HEK293 (cell line): ENCODE data around the gene MON2.

Source experiments
- CTCF ChIA-PET: fragments of 350-600 bp; formaldehyde crosslinking; extraction: SDS; loops from one replicate; lab custom pipeline; 2021; ENCODE audit warnings: antibody characterized with exemption; lab: Yijun Ruan, JAX
- POLR2A ChIA-PET: fragments of 300-600 bp; formaldehyde crosslinking; extraction: SDS; loops from one replicate; lab custom pipeline; 2020; ENCODE audit warnings: antibody characterized with exemption, inconsistent platforms; lab: Yijun Ruan, JAX
- H3K27ac ChIP-seq: fragments of 200-500 bp; sonication (Bioruptor generic); 2 replicates; pipeline ENCODE4 v1.5.1; 2014; ENCODE audit warnings: low read depth, low read length, control low read depth, inconsistent platforms; ENCODE audit errors: extremely low read depth
- H3K36me3 ChIP-seq, 2 experiments: fragments of 200-500 bp in 1 of 2; sonication (Bioruptor generic) in 1 of 2; 1 replicate in 1 of 2; 2 replicates in 1 of 2; pipeline ENCODE4 v1.5.1; 2014 to 2017; ENCODE audit warnings: inconsistent platforms in 2 of 2, low read length in 2 of 2; ENCODE audit not compliant: control insufficient read depth in 2 of 2, insufficient read depth in 1 of 2
- H3K4me1 ChIP-seq: fragments of 200-500 bp; sonication (Bioruptor generic); 2 replicates; pipeline ENCODE4 v1.5.1; 2014; ENCODE audit warnings: mild to moderate bottlenecking, low read length, inconsistent platforms; ENCODE audit not compliant: control insufficient read depth, insufficient read depth
- H3K4me3 ChIP-seq: 2 replicates; pipeline ENCODE4 v1.5.1; 2011; ENCODE audit warnings: low read depth, mild to moderate bottlenecking, control low read depth, low read length, moderate library complexity
- H3K9me3 ChIP-seq: fragments of 200-500 bp; sonication (Bioruptor generic); 2 replicates; pipeline ENCODE4 v1.5.1; 2014; ENCODE audit warnings: low read depth, low read length, inconsistent platforms; ENCODE audit not compliant: control insufficient read depth, insufficient read depth
- HOXC10 ChIP-seq: sonication (generic); formaldehyde crosslinking; IDR thresholded peaks from 2 replicates; pipeline ENCODE4 v1.8.1; 2023; ENCODE audit warnings: mild to moderate bottlenecking, missing genetic modification reagents
- IKZF3 ChIP-seq: fragments of 450-650 bp; IDR thresholded peaks from 2 replicates; pipeline ENCODE4 v1.5.0; 2018; ENCODE audit warnings: missing biosample characterization, mild to moderate bottlenecking, missing genetic modification characterization, moderate library complexity
- KLF7 ChIP-seq: fragments of 450-650 bp; formaldehyde crosslinking; IDR thresholded peaks from 2 replicates; pipeline ENCODE4 v1.5.1; 2016; ENCODE audit warnings: missing biosample characterization, missing genetic modification characterization, borderline replicate concordance
- OSR2 ChIP-seq: fragments of 450-650 bp; formaldehyde crosslinking; IDR thresholded peaks from 2 replicates; pipeline ENCODE4 v1.5.1; 2016; ENCODE audit warnings: missing biosample characterization, missing genetic modification characterization
- RBAK ChIP-seq: fragments of 450-650 bp; formaldehyde crosslinking; IDR thresholded peaks from 2 replicates; pipeline ENCODE4 v1.5.1; 2016; ENCODE audit warnings: missing biosample characterization, missing genetic modification characterization
- ZNF132 ChIP-seq: fragments of 450-650 bp; formaldehyde crosslinking; IDR thresholded peaks from 2 replicates; pipeline ENCODE4 v1.5.1; 2017; ENCODE audit warnings: missing biosample characterization, missing genetic modification characterization, borderline replicate concordance
- ZNF146 ChIP-seq: fragments of 450-650 bp; formaldehyde crosslinking; IDR thresholded peaks from 2 replicates; pipeline ENCODE4 v1.5.1; 2016; ENCODE audit warnings: missing biosample characterization, missing genetic modification characterization
- ZNF2 ChIP-seq: fragments of 450-650 bp; formaldehyde crosslinking; IDR thresholded peaks from 2 replicates; pipeline ENCODE4 v1.5.1; 2016; ENCODE audit warnings: missing biosample characterization, missing genetic modification characterization
- ZNF223 ChIP-seq: fragments of 450-650 bp; formaldehyde crosslinking; IDR thresholded peaks from 2 replicates; pipeline ENCODE4 v1.5.1; 2016; ENCODE audit warnings: missing biosample characterization, missing genetic modification characterization
- ZNF23 ChIP-seq: fragments of 450-650 bp; formaldehyde crosslinking; IDR thresholded peaks from 2 replicates; pipeline ENCODE4 v1.5.1; 2016; ENCODE audit warnings: missing biosample characterization, missing genetic modification characterization, borderline replicate concordance
- ZNF248 ChIP-seq: fragments of 450-650 bp; formaldehyde crosslinking; IDR thresholded peaks from 2 replicates; pipeline ENCODE4 v1.5.1; 2017; ENCODE audit warnings: missing biosample characterization, missing genetic modification characterization
- ZNF558 ChIP-seq: fragments of 450-650 bp; formaldehyde crosslinking; IDR thresholded peaks from 2 replicates; pipeline ENCODE4 v1.5.1; 2016; ENCODE audit warnings: missing biosample characterization, missing genetic modification characterization
- ZNF585B ChIP-seq: fragments of 450-650 bp; formaldehyde crosslinking; IDR thresholded peaks from 2 replicates; pipeline ENCODE4 v1.5.1; 2016; ENCODE audit warnings: missing biosample characterization, missing genetic modification characterization
- ZNF600 ChIP-seq: fragments of 450-650 bp; formaldehyde crosslinking; IDR thresholded peaks from 2 replicates; pipeline ENCODE4 v1.5.1; 2016; ENCODE audit warnings: missing biosample characterization, missing genetic modification characterization
- ZNF701 ChIP-seq: fragments of 450-650 bp; formaldehyde crosslinking; IDR thresholded peaks from 2 replicates; pipeline ENCODE4 v1.5.1; 2016; ENCODE audit warnings: missing biosample characterization, missing genetic modification characterization
- ZNF785 ChIP-seq: fragments of 450-650 bp; formaldehyde crosslinking; IDR thresholded peaks from 2 replicates; pipeline ENCODE4 v1.5.1; 2016; ENCODE audit warnings: missing biosample characterization, missing genetic modification characterization
- ZNF843 ChIP-seq: fragments of 450-650 bp; formaldehyde crosslinking; IDR thresholded peaks from 2 replicates; pipeline ENCODE4 v1.5.1; 2016; ENCODE audit warnings: missing biosample characterization, missing genetic modification characterization
- TF ChIP-seq, protein P1 (sequence below): fragments of 450-650 bp; formaldehyde crosslinking; IDR thresholded peaks from 2 replicates; pipeline ENCODE4 v1.5.1; 2016; ENCODE audit warnings: missing biosample characterization, missing genetic modification characterization, borderline replicate concordance
- TF ChIP-seq, protein P2 (sequence below): fragments of 450-650 bp; formaldehyde crosslinking; IDR thresholded peaks from 2 replicates; pipeline ENCODE4 v1.5.1; 2016; ENCODE audit warnings: missing biosample characterization, missing genetic modification characterization

The MON2 gene

DNA sequence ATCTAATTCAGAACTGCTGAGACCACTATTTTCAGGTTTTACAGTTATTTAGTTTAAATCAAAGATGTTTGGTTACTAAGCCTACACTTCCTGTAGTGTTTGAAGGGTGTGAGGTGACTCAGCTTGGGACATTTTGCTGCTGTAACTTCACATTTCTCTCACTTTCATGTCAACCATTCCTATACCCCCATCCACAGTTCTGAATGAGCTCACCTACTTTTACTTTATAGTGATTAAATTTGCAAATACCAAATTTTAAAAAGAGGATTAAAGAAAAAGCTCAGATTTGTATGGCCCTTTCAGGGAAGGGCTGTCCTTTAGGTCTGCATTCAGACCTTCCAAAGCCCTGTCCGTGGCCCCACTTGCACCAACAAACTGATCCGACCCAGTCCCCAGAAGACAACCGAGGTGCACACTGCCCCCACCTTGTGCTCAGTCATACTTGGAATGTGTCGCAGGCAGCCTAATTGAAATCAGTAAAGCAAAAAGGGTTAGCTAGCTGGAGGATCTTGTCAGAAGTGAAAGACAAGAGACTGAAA, 174.4 kb downstream of the MON2 start (continued):
- TF ChIP-seq, protein P1, sequence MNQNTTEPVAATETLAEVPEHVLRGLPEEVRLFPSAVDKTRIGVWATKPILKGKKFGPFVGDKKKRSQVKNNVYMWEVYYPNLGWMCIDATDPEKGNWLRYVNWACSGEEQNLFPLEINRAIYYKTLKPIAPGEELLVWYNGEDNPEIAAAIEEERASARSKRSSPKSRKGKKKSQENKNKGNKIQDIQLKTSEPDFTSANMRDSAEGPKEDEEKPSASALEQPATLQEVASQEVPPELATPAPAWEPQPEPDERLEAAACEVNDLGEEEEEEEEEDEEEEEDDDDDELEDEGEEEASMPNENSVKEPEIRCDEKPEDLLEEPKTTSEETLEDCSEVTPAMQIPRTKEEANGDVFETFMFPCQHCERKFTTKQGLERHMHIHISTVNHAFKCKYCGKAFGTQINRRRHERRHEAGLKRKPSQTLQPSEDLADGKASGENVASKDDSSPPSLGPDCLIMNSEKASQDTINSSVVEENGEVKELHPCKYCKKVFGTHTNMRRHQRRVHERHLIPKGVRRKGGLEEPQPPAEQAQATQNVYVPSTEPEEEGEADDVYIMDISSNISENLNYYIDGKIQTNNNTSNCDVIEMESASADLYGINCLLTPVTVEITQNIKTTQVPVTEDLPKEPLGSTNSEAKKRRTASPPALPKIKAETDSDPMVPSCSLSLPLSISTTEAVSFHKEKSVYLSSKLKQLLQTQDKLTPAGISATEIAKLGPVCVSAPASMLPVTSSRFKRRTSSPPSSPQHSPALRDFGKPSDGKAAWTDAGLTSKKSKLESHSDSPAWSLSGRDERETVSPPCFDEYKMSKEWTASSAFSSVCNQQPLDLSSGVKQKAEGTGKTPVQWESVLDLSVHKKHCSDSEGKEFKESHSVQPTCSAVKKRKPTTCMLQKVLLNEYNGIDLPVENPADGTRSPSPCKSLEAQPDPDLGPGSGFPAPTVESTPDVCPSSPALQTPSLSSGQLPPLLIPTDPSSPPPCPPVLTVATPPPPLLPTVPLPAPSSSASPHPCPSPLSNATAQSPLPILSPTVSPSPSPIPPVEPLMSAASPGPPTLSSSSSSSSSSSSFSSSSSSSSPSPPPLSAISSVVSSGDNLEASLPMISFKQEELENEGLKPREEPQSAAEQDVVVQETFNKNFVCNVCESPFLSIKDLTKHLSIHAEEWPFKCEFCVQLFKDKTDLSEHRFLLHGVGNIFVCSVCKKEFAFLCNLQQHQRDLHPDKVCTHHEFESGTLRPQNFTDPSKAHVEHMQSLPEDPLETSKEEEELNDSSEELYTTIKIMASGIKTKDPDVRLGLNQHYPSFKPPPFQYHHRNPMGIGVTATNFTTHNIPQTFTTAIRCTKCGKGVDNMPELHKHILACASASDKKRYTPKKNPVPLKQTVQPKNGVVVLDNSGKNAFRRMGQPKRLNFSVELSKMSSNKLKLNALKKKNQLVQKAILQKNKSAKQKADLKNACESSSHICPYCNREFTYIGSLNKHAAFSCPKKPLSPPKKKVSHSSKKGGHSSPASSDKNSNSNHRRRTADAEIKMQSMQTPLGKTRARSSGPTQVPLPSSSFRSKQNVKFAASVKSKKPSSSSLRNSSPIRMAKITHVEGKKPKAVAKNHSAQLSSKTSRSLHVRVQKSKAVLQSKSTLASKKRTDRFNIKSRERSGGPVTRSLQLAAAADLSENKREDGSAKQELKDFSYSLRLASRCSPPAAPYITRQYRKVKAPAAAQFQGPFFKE: no peak
- TF ChIP-seq IKZF3 (no peak), OSR2 (tag by site-specific recombination) (no peak), ZNF223 (no peak), ZNF2 (tag by site-specific recombination) (no peak)

DNA sequence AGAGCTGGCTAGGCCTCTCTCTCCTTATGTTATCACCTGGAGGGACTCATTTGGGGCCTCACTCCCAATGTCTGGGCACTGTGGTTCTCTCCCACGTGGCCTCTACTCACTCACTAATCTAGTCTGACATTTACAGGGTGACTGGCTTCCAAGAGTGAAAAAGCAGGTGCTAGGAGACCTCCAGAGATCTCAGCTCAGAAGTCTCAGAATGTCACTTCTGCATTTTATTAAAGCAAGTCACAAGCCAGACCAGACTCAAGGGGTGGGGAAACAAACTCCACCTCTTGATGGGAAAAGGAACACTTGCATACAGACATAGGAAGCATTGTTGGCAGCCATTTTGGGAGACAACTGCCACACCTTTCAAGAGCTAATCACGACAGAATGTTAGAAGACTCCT, 175.9 kb downstream of the MON2 start:
- H3K4me3 ChIP-seq: no peak overlapping the region
- ChIA-PET CTCF (interaction anchor here (0.7 kb wide), 1 partner anchor 94 kb away, joined by 3 read pairs; no protein-coding TSS in a partner anchor), POLR2A (no interaction called here)
- H3K4me1 ChIP-seq: no peaks in the 10 kb centered on the region
- no peak for TF ChIP-seq ZNF585B
- TF ChIP-seq, protein P2, sequence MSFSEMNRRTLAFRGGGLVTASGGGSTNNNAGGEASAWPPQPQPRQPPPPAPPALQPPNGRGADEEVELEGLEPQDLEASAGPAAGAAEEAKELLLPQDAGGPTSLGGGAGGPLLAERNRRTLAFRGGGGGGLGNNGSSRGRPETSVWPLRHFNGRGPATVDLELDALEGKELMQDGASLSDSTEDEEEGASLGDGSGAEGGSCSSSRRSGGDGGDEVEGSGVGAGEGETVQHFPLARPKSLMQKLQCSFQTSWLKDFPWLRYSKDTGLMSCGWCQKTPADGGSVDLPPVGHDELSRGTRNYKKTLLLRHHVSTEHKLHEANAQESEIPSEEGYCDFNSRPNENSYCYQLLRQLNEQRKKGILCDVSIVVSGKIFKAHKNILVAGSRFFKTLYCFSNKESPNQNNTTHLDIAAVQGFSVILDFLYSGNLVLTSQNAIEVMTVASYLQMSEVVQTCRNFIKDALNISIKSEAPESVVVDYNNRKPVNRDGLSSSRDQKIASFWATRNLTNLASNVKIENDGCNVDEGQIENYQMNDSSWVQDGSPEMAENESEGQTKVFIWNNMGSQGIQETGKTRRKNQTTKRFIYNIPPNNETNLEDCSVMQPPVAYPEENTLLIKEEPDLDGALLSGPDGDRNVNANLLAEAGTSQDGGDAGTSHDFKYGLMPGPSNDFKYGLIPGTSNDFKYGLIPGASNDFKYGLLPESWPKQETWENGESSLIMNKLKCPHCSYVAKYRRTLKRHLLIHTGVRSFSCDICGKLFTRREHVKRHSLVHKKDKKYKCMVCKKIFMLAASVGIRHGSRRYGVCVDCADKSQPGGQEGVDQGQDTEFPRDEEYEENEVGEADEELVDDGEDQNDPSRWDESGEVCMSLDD (tag by site-specific recombination): no peak
- TF ChIP-seq ZNF132 (tag by site-specific recombination): no peak
- TF ChIP-seq ZNF558 (tag by site-specific recombination): no peak
- no peak for TF ChIP-seq ZNF248 (tag by site-specific recombination)
- TF ChIP-seq RBAK (tag by site-specific recombination): no peak
- no peak overlapping the region for H3K27ac ChIP-seq
- no peaks in the 10 kb centered on the region for H3K9me3 ChIP-seq
- peaks cover 0 to 9% of the 10 kb centered on the region in 2 experiments; a peak in 1 of 3 replicates for H3K36me3 ChIP-seq

DNA sequence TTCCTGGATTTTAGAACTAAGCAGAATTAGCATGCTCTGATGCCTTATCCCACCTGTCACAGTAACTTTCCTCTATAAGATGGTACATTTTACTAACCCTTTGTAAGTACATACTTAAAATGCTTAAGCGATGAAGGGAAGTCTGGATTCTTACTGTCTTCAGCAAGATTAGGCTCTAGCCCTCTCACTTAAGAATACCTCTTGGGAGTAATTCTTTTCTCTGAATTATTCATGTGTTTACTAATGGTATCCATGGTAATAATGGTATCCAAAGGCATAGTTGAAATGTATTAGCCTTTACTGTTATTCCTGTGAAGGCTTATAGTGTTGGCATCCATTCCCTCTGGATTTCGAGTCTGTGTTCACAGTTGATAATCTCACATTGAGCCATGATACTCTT, 176.9 kb downstream of the MON2 start:
- Histone ChIP-seq H3K4me3 (no peak overlapping the region), H3K36me3 (peaks cover 0 to 15% of the 10 kb centered on the region in 2 experiments; a peak in 1 of 3 replicates), H3K27ac (no peak overlapping the region), H3K9me3 (no peaks in the 10 kb centered on the region)
- ChIA-PET POLR2A (no interaction called here), CTCF (interaction anchor here (1.2 kb wide), 1 partner anchor 205 kb away, joined by 4 read pairs; no protein-coding TSS in a partner anchor)
- no peak for TF ChIP-seq ZNF23
- no peak for TF ChIP-seq ZNF600
- no peak for TF ChIP-seq ZNF701 (tag by site-specific recombination)
- TF ChIP-seq ZNF146: no peak
- no peak for TF ChIP-seq KLF7 (tag by site-specific recombination)
- TF ChIP-seq IKZF3: no peak
- TF ChIP-seq ZNF785 (tag by site-specific recombination): no peak
- no peak for TF ChIP-seq HOXC10 (CRISPR knock-in tag)
- TF ChIP-seq ZNF843 (tag by site-specific recombination): no peak
- TF ChIP-seq, all 188 proteins: peak for 0
- no peaks in the 10 kb centered on the region for H3K4me1 ChIP-seq
